ENCODE measurements around the gene ZCCHC17. TPM values are rescaled to one million over a fixed set of nuclear protein-coding genes. Genes with fewer than 3 reads are reported as not detected.

The ZCCHC17 gene
- total RNA-seq, 1 donor from 2014 or later = 28.2 TPM

GRCh38 chr1:31302709-31303441 lies 6.0 kb downstream of the ZCCHC17 start:
- no peak for DNase-seq (ENCODE audit: extremely low read depth, low read depth, low spot score)

GRCh38 chr1:31306278-31306677 lies 9.4 kb downstream of the ZCCHC17 start:
- no peak for DNase-seq (ENCODE audit: extremely low read depth, low read depth, low spot score)

- no peak for DNase-seq (ENCODE audit: extremely low read depth, low read depth, low spot score)
These were observed 11.2 kb downstream of the ZCCHC17 start for GRCh38 chr1:31308036-31308435.

GRCh38 chr1:31310198-31310597 lies 13.4 kb downstream of the ZCCHC17 start:
- DNase-seq (ENCODE audit: extremely low read depth, low read depth, low spot score) = no peak

GRCh38 chr1:31315902-31316301 lies 19.1 kb downstream of the ZCCHC17 start:
- no peak for DNase-seq (ENCODE audit: extremely low read depth, low read depth, low spot score)

GRCh38 chr1:31318146-31318545 lies 21.3 kb downstream of the ZCCHC17 start:
- no peak for DNase-seq (ENCODE audit: extremely low read depth, low read depth, low spot score)

- no peak for DNase-seq (ENCODE audit: extremely low read depth, low read depth, low spot score)
These were observed 27.3 kb downstream of the ZCCHC17 start for GRCh38 chr1:31324093-31324492.

- DNase-seq (ENCODE audit: extremely low read depth, low read depth, low spot score) = no peak
These were observed 28.2 kb downstream of the ZCCHC17 start for GRCh38 chr1:31324992-31325391.

- DNase-seq (ENCODE audit: extremely low read depth, low read depth, low spot score) = no peak
These were observed 29.6 kb downstream of the ZCCHC17 start for GRCh38 chr1:31326461-31326860.

GRCh38 chr1:31327381-31327780 lies 30.5 kb downstream of the ZCCHC17 start:
- DNase-seq (ENCODE audit: extremely low read depth, low read depth, low spot score) = no peak

- DNase-seq (ENCODE audit: extremely low read depth, low read depth, low spot score) = no peak
These were observed 38.2 kb downstream of the ZCCHC17 start for GRCh38 chr1:31335007-31335406.

- DNase-seq (ENCODE audit: extremely low read depth, low read depth, low spot score) = no peak
These were observed 40.0 kb downstream of the ZCCHC17 start for GRCh38 chr1:31336687-31337467.

GRCh38 chr1:31344503-31344902 lies 47.7 kb downstream of the ZCCHC17 start:
- DNase-seq (ENCODE audit: extremely low read depth, low read depth, low spot score) = no peak

- DNase-seq (ENCODE audit: extremely low read depth, low read depth, low spot score) = no peak
These were observed 48.8 kb downstream of the ZCCHC17 start for GRCh38 chr1:31345635-31346034.

GRCh38 chr1:31346785-31347184 lies 50.0 kb downstream of the ZCCHC17 start:
- DNase-seq (ENCODE audit: extremely low read depth, low read depth, low spot score) = no peak

- DNase-seq (ENCODE audit: extremely low read depth, low read depth, low spot score) = no peak
These were observed 51.6 kb downstream of the ZCCHC17 start for GRCh38 chr1:31348449-31348848.

GRCh38 chr1:31354283-31354682 lies 57.5 kb downstream of the ZCCHC17 start:
- DNase-seq (ENCODE audit: extremely low read depth, low read depth, low spot score) = no peak

GRCh38 chr1:31356427-31356826 lies 59.6 kb downstream of the ZCCHC17 start:
- DNase-seq (ENCODE audit: extremely low read depth, low read depth, low spot score) = no peak

- no peak for DNase-seq (ENCODE audit: extremely low read depth, low read depth, low spot score)
These were observed 64.8 kb downstream of the ZCCHC17 start for GRCh38 chr1:31361607-31362006.

- no peak for DNase-seq (ENCODE audit: extremely low read depth, low read depth, low spot score)
These were observed 65.2 kb downstream of the ZCCHC17 start for GRCh38 chr1:31362032-31362431.

GRCh38 chr1:31364561-31365250 lies 67.9 kb downstream of the ZCCHC17 start:
- no peak for DNase-seq (ENCODE audit: extremely low read depth, low read depth, low spot score)

- no peak for DNase-seq (ENCODE audit: extremely low read depth, low read depth, low spot score)
These were observed 70.0 kb downstream of the ZCCHC17 start for GRCh38 chr1:31366796-31367195.

All from glomerular endothelial cell (primary cell).